PC-3 (cell line): ENCODE results near the gene GRIP2.

Experiments used
- EZH2 ChIP-seq: fragments of 300-600 bp; sonication (generic); IDR thresholded peaks from one replicate; pipeline ENCODE4 v1.6.1; 2017; ENCODE audit warnings: antibody characterized with exemption, mild to moderate bottlenecking, low read length; ENCODE audit not compliant: unreplicated experiment
- TF ChIP-seq, protein P1 (sequence below): fragments of 300-600 bp; sonication (generic); conservative IDR thresholded peaks from 2 replicates; pipeline ENCODE4 v1.5.1; 2017; ENCODE audit warnings: antibody characterized with exemption, low read depth, mild to moderate bottlenecking, low read length

DNA sequence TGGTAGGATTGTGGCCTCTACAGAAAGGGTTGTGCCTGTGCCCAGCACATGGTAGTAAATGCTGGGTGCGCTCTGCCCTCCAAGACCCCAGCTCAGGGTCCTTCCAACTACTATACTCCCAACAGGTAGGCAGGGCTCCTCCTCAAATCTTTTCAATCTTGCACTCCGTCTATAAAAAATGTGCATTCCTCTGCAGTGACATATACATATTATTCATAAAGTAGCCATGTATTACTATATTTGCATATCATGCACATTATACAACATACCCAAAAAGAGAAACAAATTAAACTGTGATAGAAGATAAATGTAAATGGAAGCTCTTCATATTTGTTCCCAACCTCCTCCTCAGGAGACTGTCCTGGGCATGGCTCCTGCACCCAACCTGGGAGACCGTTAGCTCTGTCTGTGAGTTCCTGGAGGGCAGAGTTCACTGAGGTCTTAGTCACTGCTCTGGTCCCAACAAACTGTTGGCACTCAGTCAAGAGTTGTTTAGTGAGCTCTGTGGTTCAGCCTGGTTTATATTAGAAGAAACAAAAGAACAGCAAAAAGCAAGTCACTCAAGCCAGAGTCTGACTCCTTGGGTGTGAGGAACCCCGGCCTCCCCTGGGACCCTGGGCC, 47.7 kb upstream of the GRIP2 start:
- TF ChIP-seq, protein P1, sequence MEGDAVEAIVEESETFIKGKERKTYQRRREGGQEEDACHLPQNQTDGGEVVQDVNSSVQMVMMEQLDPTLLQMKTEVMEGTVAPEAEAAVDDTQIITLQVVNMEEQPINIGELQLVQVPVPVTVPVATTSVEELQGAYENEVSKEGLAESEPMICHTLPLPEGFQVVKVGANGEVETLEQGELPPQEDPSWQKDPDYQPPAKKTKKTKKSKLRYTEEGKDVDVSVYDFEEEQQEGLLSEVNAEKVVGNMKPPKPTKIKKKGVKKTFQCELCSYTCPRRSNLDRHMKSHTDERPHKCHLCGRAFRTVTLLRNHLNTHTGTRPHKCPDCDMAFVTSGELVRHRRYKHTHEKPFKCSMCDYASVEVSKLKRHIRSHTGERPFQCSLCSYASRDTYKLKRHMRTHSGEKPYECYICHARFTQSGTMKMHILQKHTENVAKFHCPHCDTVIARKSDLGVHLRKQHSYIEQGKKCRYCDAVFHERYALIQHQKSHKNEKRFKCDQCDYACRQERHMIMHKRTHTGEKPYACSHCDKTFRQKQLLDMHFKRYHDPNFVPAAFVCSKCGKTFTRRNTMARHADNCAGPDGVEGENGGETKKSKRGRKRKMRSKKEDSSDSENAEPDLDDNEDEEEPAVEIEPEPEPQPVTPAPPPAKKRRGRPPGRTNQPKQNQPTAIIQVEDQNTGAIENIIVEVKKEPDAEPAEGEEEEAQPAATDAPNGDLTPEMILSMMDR = no peak
- TF ChIP-seq EZH2 = no peak
